ENCODE results near the gene ZNF391. TPM values are rescaled to one million over a fixed set of nuclear protein-coding genes. Genes with fewer than 3 reads are reported as not detected.

ZNF391 gene
- total RNA-seq, 1 experiment from 2014 or later: 1.1 TPM

GRCh38 chr6:27406085-27406484, 17.5 kb downstream of the ZNF391 start (continued):
- TF ChIP-seq REST (IDR thresholded peaks at IDR 0.05; ENCODE audit: low read depth) (no peak), POLR2AphosphoS5 (IDR thresholded peaks at IDR 0.05; ENCODE audit: low read depth, low read length) (no peak), JUND (IDR thresholded peaks at IDR 0.05) (no peak), TCF7L2 (IDR thresholded peaks at IDR 0.05; ENCODE audit: borderline replicate concordance, extremely low read depth, insufficient read depth, insufficient read length) (no peak), ATF3 (IDR thresholded peaks at IDR 0.05) (no peak), SIN3A (IDR thresholded peaks at IDR 0.05; ENCODE audit: low read depth) (no peak), EGR1 (IDR thresholded peaks at IDR 0.05; ENCODE audit: low read depth) (no peak), ZFX (IDR thresholded peaks at IDR 0.05) (no peak), EZH2 (IDR thresholded peaks at IDR 0.05) (no peak)

GRCh38 chr6:27407153-27407814, 18.7 kb downstream of the ZNF391 start:
- Histone ChIP-seq H3K9me3 (ENCODE audit: control insufficient read depth in 1 of 2, insufficient read depth in 1 of 2, low read depth in 1 of 2, low read length in 2 of 2) (peaks cover 0 to 6% of the 10 kb centered on the region in 2 experiments; a peak in 1 of 4 replicates), H3K4me3 (replicated peaks in 1 of 2; ENCODE audit: low read depth in 1 of 2, low read length in 2 of 2) (no peak overlapping the region), H3K4me2 (ENCODE audit: low read length) (no peak overlapping the region), H3K36me3 (ENCODE audit: control insufficient read depth in 1 of 2, insufficient read depth in 2 of 2, low read length in 2 of 2) (no peaks in the 10 kb centered on the region), H3K27me3 (ENCODE audit: insufficient read depth, low read length) (no peaks in the 10 kb centered on the region), H3K9ac (ENCODE audit: low read length) (no peak overlapping the region), H3K27ac (ENCODE audit: low read depth, low read length) (no peak overlapping the region), H3K4me1 (ENCODE audit: control insufficient read depth in 1 of 2, insufficient read depth in 2 of 2, low read length in 2 of 2) (peaks cover 0 to 4% of the 10 kb centered on the region in 2 experiments; a peak in 1 of 4 replicates), H3K9me2 (ENCODE audit: insufficient read depth) (no peaks in the 10 kb centered on the region), H3K79me2 (ENCODE audit: insufficient read depth, low read length) (no peaks in the 10 kb centered on the region), H2AFZ (ENCODE audit: low read depth, low read length, poor library complexity, severe bottlenecking) (no peak overlapping the region), H4K20me1 (ENCODE audit: insufficient read depth) (no peaks in the 10 kb centered on the region)
- POLR2A ChIA-PET: no interaction called here
- CTCF ChIA-PET: no interaction called here
- BruUV-seq (replicated peaks): no TSS peak
- intact Hi-C loops (cut with micrococcal nuclease): no loop called here
- ATAC-seq: no peak
- no peak for DNase-seq (ENCODE audit: low read depth, low spot score)
- RAD21 ChIA-PET (ENCODE audit: low non-redundant PET in 1 of 2, low total read pairs in 2 of 2, uncharacterized antibody in 2 of 2, unreplicated experiment in 2 of 2): no interaction called here
- TF ChIP-seq POLR2A (IDR thresholded peaks at IDR 0.05; ENCODE audit: borderline replicate concordance, extremely low read depth, insufficient read depth, insufficient read length) (no peak), POLR2AphosphoS5 (IDR thresholded peaks at IDR 0.05; ENCODE audit: low read depth, low read length) (no peak), YY1 (IDR thresholded peaks at IDR 0.05; ENCODE audit: extremely low read depth, insufficient replicate concordance, low read depth, low read length) (no peak), SIN3A (IDR thresholded peaks at IDR 0.05; ENCODE audit: low read depth) (no peak), TCF7L2 (IDR thresholded peaks at IDR 0.05; ENCODE audit: borderline replicate concordance, extremely low read depth, insufficient read depth, insufficient read length) (no peak), FOSL1 (IDR thresholded peaks at IDR 0.05; ENCODE audit: low read depth) (no peak), SRF (IDR thresholded peaks at IDR 0.05; ENCODE audit: low read depth) (no peak), REST (IDR thresholded peaks at IDR 0.05; ENCODE audit: low read depth) (no peak), ATF3 (IDR thresholded peaks at IDR 0.05) (no peak), CEBPB (IDR thresholded peaks at IDR 0.05; ENCODE audit: low read depth) (no peak), SP1 (IDR thresholded peaks at IDR 0.05; ENCODE audit: low read depth) (no peak), JUND (IDR thresholded peaks at IDR 0.05) (no peak), MAX (IDR thresholded peaks at IDR 0.05) (no peak), CBX3 (IDR thresholded peaks at IDR 0.05; ENCODE audit: low read depth) (no peak)
